Prostate gland (tissue), 2 donors: ENCODE results near the gene AKAP10. TPM values are rescaled to one million over a fixed set of nuclear protein-coding genes. Genes with fewer than 3 reads are reported as not detected.

ENCODE experiments used
- DNase-seq: peaks from one replicate; pipeline ENCODE4 v3.0.0-alpha.2; 2019; ENCODE audit warnings: low spot score
- H3K27ac ChIP-seq, 2 donors: fragments of 200-600 bp; sonication (generic); 2 replicates each; pipeline ENCODE4 v1.5.1; 2017 to 2019
- H3K27me3 ChIP-seq: fragments of 200-600 bp; sonication (generic); replicated peaks from 2 replicates; pipeline ENCODE4 v1.5.1; 2019; ENCODE audit not compliant: insufficient read depth
- H3K36me3 ChIP-seq, 2 donors: fragments of 200-600 bp; sonication (generic); 1 replicate in 1 of 2; 2 replicates in 1 of 2; pipeline versions ENCODE4 v1.5.1 to v1.8.1; 2017 to 2019
- H3K4me1 ChIP-seq: fragments of 200-600 bp; sonication (generic); replicated peaks from 2 replicates; pipeline ENCODE4 v1.5.1; 2019
- H3K4me3 ChIP-seq, 2 donors: fragments of 200-600 bp; sonication (generic); 2 replicates each; pipeline ENCODE4 v1.5.1; 2017 to 2019
- H3K9me3 ChIP-seq: fragments of 200-600 bp; sonication (generic); 2 replicates; pipeline ENCODE4 v1.5.1; 2017
- POLR2A ChIP-seq: fragments of 450-650 bp; IDR thresholded peaks from one replicate; pipeline ENCODE4 v1.6.1; 2016; ENCODE audit warnings: antibody characterized with exemption, mild to moderate bottlenecking
- POLR2AphosphoS5 ChIP-seq: sonication (generic); formaldehyde crosslinking; IDR thresholded peaks from one replicate; pipeline ENCODE4 v1.6.1; 2017; ENCODE audit warnings: antibody characterized with exemption
- WGBS: methylation state at CpG from one replicate; pipeline ENCODE4 v1.1.5; 2018; 5-methylcytosine and 5-hydroxymethylcytosine counted together
- intact Hi-C: fragments of 100-400 bp; cut with DNase I; formaldehyde crosslinking; loops from one replicate; pipeline ENCODE4 v1.14.2; 2022
- total RNA-seq, 2 donors: library from RNA; depleted of rRNA; stranded (reverse); fragments of >200 nt; gene quantifications; one replicate each; pipeline ENCODE4 v1.1.0, GENCODE V29; 2016
- TF ChIP-seq, protein P1 (sequence below), 4 experiments: fragments of 200-600 bp in 2 of 4; fragments of 450-650 bp in 2 of 4; sonication (generic) in 2 of 4; IDR thresholded peaks; 1 replicate in 3 of 4; 2 replicates in 1 of 4; pipeline ENCODE4 v1.5.1; 2016 to 2019; ENCODE audit warnings: antibody characterized with exemption in 4 of 4, mild to moderate bottlenecking in 2 of 4, moderate library complexity in 2 of 4

The AKAP10 gene
- total RNA-seq, 2 donors from 2014 or later, result 26.8 to 31.7 TPM

DNA sequence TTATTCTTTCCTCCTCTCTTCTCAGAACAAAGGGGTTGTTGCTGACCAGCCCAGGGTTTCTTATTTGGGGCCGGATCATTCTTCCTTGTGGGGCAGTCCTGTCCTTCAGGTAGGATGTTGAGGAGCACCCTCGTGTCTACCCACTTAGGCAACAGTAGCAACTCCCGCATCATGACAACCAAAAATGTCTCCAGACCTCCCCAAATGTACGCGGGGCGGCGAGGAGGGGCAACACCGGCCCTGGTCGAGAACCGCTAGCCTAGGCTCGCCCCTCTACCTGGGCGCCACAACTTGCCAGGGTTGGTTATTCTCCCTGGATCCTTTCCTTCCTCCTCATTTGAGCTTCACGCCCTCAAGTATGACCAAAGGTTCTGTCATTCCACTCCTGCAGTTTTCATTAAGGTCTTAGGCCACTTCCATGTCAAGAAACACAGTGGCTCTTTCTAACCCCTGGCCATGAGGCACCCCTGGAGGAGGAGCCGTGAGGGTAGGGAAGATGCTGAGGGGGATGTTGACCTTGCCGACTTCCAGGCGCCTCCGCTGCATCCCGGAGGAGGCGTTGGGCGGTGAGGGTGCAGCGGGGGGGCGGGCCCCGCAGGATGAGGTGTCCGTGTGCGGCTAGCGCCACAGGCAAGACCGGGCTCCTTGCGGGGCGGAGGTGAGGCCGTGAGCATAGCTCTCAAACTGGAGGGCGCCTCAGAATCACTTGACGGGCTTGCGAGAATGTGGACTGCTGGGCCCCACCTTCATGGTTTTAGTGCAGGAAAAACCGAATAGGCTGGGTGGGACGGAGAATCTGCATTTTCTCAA lies 30.8 kb upstream of the AKAP10 start:
- intact Hi-C loops, result loop anchor here (5.0 to 10.0 kb wide), 2 partner anchors 109 to 144 kb away; partner anchors contain the start of gene ULK2
- Histone ChIP-seq H3K36me3 (no peaks in the 10 kb centered on the region), H3K4me1 (peaks cover 3% of the 10 kb centered on the region), H3K4me3 (peak overlapping the region; percentile 46 to 47), H3K27me3 (no peaks in the 10 kb centered on the region), H3K27ac (no peak overlapping the region), H3K9me3 (no peaks in the 10 kb centered on the region)
- DNase-seq, result no peak
- WGBS, result 31% methylated on average over 35 of the region's 35 CpGs
- TF ChIP-seq, protein P1, sequence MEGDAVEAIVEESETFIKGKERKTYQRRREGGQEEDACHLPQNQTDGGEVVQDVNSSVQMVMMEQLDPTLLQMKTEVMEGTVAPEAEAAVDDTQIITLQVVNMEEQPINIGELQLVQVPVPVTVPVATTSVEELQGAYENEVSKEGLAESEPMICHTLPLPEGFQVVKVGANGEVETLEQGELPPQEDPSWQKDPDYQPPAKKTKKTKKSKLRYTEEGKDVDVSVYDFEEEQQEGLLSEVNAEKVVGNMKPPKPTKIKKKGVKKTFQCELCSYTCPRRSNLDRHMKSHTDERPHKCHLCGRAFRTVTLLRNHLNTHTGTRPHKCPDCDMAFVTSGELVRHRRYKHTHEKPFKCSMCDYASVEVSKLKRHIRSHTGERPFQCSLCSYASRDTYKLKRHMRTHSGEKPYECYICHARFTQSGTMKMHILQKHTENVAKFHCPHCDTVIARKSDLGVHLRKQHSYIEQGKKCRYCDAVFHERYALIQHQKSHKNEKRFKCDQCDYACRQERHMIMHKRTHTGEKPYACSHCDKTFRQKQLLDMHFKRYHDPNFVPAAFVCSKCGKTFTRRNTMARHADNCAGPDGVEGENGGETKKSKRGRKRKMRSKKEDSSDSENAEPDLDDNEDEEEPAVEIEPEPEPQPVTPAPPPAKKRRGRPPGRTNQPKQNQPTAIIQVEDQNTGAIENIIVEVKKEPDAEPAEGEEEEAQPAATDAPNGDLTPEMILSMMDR (IDR thresholded peaks at IDR 0.05), result no peak
- no peak for TF ChIP-seq POLR2AphosphoS5
- no peak for TF ChIP-seq POLR2A

DNA sequence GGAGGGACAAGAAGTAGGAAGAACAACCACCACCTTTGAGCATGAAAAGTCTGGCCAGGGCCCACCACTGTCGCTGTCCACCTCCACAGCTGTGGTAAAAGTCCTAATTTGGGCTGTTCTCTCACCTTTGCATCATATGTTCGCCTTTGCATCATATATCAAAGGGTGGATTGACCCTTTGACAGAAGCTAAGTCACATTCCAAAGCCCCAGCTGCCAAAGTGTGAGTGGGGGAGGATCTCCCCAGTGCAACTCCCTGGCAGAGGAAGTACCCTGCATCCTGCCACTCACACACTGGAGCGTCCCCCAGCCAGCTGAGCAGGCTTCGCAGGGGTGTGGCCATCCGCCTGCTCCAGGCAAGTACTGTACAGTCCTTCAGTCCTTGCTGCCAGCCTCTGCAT lies 18.9 kb upstream of the AKAP10 start:
- no peaks in the 10 kb centered on the region for H3K4me1 ChIP-seq
- intact Hi-C loops, result no loop called here
- 39% methylated on average over 5 of the region's 5 CpGs for WGBS
- no peaks in the 10 kb centered on the region for H3K9me3 ChIP-seq
- TF ChIP-seq, protein P1 (IDR thresholded peaks at IDR 0.05), result no peak
- TF ChIP-seq POLR2A, result no peak
- TF ChIP-seq POLR2AphosphoS5, result no peak
- H3K27me3 ChIP-seq, result no peaks in the 10 kb centered on the region
- DNase-seq, result no peak
- no peak overlapping the region for H3K27ac ChIP-seq
- H3K4me3 ChIP-seq, result no peak overlapping the region
- H3K36me3 ChIP-seq, result no peaks in the 10 kb centered on the region

DNA sequence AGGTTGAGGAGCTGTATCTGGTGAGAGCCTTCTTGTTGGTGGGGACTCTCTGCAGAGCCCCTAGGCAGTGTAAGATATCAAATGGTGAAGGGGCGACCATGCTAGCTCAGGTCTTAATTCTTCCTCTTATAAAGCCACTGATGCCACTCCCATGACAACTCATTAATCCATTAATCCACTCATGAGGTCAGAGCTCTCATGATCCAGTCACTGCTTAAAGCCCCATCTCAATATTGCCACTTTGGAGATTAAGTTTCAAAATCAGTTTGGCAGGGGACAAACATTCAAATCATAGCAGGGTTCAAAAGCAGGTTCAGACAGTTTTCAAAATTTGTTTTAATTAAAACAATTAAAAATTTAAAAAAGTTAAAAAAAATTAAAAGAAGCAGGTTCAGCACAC lies 18.5 kb upstream of the AKAP10 start:
- intact Hi-C loops, result no loop called here
- Histone ChIP-seq H3K27me3 (no peaks in the 10 kb centered on the region), H3K4me1 (no peaks in the 10 kb centered on the region), H3K36me3 (no peaks in the 10 kb centered on the region), H3K4me3 (no peak overlapping the region), H3K9me3 (no peaks in the 10 kb centered on the region), H3K27ac (no peak overlapping the region)
- DNase-seq, result no peak
- TF ChIP-seq POLR2A (no peak), POLR2AphosphoS5 (no peak)
- TF ChIP-seq, protein P1 (IDR thresholded peaks at IDR 0.05), result no peak
- WGBS, result 79% methylated on average over 1 of the region's 1 CpG

DNA sequence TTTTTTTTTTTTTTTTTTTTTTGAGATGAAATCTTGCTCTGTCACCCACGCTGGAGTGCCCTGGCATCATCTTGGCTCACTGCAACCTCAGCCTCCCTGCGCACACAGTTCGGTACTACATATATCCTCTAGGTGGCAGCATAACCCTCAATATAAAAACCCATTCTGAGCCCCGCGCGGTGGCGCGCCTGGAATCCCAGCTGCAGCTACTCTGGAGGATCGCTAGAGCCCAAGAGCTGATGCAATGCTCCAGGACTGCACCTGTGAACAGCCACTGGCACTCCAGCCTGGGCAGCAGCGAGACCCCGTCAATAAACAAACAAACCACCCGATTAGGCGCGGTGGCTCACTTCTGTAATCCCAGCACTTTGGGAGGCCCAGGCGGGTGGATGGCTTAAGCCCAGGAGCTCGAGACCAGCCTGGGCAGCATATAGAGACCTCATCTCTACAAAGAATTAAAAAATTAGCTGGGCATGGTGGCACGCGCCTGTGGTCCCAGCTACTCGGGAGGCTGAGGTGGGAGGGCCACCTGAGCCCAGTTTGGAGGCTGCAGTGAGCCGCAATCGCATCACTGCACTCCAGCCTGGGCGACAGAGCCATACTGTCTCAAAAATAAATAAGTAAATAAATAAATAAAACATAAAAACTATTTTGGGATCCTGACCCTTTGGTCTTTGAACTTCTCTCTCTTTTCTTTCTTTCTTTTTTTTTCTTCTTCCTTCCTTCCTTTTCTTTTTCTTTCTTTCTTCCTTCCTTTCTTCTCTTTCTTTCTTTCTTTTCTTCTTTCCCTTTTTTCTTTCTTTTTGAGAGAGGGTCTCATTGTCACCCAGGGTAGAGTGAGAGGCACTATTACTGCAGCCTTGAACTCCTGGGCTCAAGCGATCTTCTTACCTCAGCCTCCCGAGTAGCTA lies 15.4 kb upstream of the AKAP10 start:
- Histone ChIP-seq H3K36me3 (no peaks in the 10 kb centered on the region), H3K4me3 (no peak overlapping the region), H3K27ac (no peak overlapping the region), H3K9me3 (no peaks in the 10 kb centered on the region), H3K4me1 (no peaks in the 10 kb centered on the region), H3K27me3 (no peaks in the 10 kb centered on the region)
- TF ChIP-seq POLR2A (no peak), POLR2AphosphoS5 (peak; percentile 56)
- TF ChIP-seq, protein P1 (IDR thresholded peaks at IDR 0.05), result peak; percentile 46 to 89 (median 86)
- peak; percentile 87 for DNase-seq
- WGBS, result 24% methylated on average over 24 of the region's 24 CpGs
- intact Hi-C loops, result loop anchor here (2.0 kb wide), 1 partner anchor 124 kb away; no protein-coding TSS in a partner anchor
